Activated CD4-positive, CD25-positive, alpha-beta regulatory T cell treated with anti-CD3 and anti-CD28 coated beads, Interleukin-2, amount 50 U/mL, for 24 hours (primary cell): ENCODE data around the gene UVRAG.
"Not testable (repeated sequence)": the region's sequence is repeated elsewhere in the genome, so short reads cannot be mapped to it uniquely, and the experiment has no call there.

Experiments used
- ATAC-seq, 2 donors: fragments of 150-1000 bp; cut with Tn5 transposase; one replicate each; pipeline ENCODE4 v1.10.0; 2021; ENCODE audit warnings: mild to moderate bottlenecking in 1 of 2, moderate library complexity in 1 of 2

UVRAG gene

GRCh38 chr11:75925785-75926164 is 110.8 kb downstream of the UVRAG start:
- ATAC-seq, result no peak

DNA sequence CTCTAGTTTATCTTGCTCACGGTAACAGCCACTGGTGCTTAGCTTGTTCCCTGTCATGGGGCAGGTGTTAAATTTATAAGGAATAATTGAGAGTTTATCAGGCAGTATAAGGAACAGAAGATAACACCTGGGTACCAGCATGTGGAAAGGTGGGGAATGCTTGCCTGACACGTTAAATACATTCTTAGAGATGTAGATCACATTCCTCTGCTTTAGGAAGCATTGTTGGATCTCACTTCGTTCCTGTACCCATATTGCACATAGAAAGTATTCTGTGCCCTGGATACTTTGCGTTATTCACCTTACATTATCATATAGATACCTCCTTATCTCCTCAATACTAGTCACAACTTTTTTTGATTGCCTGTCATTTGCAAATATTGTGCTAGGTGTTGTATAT is 114.7 kb downstream of the UVRAG start:
- no peak for ATAC-seq

GRCh38 chr11:75930534-75930933 is 115.5 kb downstream of the UVRAG start:
- ATAC-seq, result no peak

GRCh38 chr11:75931124-75931523 is 116.1 kb downstream of the UVRAG start:
- no peak for ATAC-seq

DNA sequence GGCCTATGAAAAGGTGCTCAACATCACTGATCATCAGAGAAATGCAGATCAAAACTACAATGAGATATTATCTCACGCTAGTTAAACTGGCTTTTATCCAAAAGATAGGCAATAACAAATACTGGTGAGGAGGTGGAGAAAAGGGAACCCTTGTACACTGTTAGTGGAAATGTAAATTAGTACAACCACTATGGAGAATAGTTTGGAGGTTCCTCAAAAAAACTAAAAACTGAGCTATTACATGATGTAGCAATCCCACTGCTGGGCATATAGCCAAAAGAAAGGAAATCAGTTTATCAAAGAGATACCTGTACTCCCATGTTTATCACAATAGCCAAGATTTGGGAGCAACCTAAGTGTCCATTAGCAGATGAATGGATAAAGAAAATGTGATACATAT is 118.7 kb downstream of the UVRAG start:
- ATAC-seq, result not testable (repeated sequence)

GRCh38 chr11:75934851-75935250 is 119.8 kb downstream of the UVRAG start:
- no peak for ATAC-seq

DNA sequence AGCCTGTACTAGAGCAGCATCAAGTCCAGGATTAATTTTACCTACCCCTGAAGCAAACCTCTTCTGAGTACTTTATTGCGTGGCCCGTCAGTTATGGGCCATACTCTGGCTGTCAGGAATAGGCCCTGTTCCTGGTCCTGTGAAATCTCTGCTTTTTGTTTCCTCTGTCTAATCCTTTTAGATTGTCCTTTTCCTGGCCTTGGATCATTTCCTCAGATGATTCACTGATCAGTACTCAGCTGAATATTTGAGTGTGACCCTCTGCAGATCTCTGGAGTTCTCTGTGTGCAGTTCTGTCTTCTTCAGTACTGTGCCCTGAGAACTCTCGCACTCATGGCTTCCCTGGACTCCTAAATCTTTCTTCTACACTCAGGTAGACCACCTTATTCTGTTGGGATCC is 123.5 kb downstream of the UVRAG start:
- ATAC-seq, result no peak

GRCh38 chr11:75939516-75939915 is 124.5 kb downstream of the UVRAG start:
- ATAC-seq, result no peak

DNA sequence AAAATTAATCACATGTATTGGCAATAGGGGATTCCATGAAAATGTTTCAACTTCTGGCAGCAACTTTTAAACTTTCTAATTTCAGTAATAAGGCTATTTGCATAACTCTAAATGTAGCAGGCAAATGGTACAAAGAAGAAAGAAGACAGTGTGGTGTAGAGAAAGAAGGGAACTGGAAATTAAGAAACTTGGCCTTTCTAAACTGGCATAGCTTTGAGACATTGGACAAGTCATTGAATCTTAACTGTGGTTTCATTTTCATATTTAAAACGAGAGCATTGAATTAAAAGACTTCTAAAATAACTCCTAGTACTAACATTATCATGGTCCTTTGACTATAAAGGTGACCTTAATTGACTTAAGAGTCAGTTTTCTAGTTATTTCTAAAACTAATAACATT is 125.0 kb downstream of the UVRAG start:
- peak in 1 of 2 donors; percentile 24 for ATAC-seq

DNA sequence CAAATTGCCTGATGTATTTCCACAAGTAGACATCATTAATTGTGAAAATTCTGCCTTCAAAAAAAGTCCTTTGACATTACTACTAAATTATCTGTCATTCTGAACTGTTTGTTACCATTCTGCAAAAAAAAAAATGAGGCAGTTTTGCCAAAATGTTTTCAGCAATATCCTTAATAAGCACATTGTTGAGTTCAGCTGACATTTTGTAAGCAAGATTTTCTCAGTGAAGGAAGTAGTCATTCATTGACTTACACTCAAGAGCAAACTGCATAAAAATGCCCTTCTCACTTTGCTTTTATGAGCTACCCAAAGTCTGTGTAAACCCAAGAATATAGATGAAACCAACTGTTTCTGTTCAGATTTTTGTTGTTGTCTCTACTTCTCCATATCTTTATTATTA is 125.9 kb downstream of the UVRAG start:
- no peak for ATAC-seq

GRCh38 chr11:75944515-75944914 is 129.5 kb downstream of the UVRAG start:
- no peak for ATAC-seq

GRCh38 chr11:75945446-75945845 is 130.4 kb downstream of the UVRAG start:
- ATAC-seq, result no peak

GRCh38 chr11:75945947-75946346 is 130.9 kb downstream of the UVRAG start:
- no peak for ATAC-seq

- no peak for ATAC-seq
Measured at GRCh38 chr11:75946531-75947530, 131.8 kb downstream of the UVRAG start.

GRCh38 chr11:75949023-75949672 is 134.1 kb downstream of the UVRAG start:
- no peak for ATAC-seq

DNA sequence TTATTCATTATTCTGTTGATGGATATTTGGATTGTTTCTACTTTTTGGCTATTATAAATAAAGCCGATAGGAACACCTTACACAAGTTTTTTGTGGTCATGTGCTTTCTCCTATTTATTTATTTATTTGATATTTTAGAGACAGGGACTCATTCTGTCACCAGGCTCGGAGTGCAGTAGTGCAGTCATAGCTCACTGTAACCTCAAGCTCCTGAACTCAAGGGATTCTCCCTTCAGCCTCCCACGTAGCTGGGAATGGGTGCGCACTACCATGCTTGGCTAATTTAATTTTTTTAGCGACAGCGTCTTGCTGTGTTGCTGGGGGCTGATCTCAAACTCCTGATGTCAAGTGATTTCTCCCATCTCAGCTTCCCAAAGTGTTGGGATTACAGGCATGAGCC is 135.1 kb downstream of the UVRAG start:
- no peak for ATAC-seq

DNA sequence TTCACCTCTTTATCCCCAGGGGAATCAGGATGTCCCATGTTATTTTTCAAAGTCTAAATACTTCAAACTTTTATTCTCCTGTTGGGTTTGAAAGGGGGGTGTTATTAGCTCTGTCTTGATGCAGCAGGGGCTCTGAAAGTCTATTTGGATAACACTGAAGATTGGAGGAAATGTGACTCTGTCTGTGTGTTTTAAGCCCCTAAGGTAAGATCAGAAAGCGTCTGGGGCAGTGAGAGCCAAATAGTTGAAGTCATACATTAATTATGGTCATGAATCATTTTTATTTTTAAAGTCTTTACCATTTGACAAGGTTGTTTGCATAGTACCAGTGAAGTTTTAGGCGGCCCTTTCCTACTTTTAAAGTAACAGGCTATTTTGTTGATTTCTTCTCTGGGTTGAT is 139.0 kb downstream of the UVRAG start:
- no peak for ATAC-seq

GRCh38 chr11:75955443-75955842 is 140.4 kb downstream of the UVRAG start:
- ATAC-seq, result no peak

DNA sequence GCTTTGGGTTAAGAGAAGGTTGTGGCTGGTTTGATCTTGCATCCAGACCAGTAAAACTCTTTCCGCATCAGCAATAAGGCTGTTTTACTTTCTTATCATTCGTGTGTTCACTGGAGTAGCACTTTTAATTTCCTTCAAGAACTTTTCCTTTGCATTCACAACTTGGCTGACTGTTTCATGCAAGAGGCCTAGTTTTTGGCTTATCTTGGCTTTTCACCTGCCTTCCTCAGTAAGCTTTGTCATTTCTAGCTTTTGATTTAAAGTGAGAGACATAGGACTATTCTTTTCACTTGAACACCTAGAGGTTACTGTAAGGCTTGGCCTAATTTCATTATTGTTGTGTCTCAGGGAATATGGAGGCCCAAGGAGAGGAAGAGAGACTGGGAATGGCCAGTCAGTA is 144.5 kb downstream of the UVRAG start:
- ATAC-seq, result no peak

DNA sequence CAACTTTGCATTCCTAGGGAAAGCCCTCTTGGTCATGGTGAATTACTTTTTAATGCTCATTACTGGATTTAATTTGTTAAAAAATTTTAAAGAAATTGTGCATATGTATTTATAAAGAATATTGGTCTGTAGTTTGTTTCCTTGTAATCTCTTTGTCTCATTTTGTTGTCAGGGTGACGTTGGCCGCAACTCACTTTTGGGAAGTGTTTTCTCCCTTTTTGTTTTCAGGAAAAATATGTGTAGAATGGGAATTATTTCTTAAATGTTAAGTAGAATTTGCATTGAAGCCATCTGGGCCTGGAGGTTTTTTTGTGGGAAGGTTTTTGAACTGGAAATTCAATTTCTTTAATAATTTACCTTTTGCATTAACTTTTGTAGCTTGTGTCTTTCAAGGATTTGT is 149.1 kb downstream of the UVRAG start:
- no peak for ATAC-seq

GRCh38 chr11:75966537-75967287 is 151.7 kb downstream of the UVRAG start:
- ATAC-seq, result no peak

- no peak for ATAC-seq
Measured at GRCh38 chr11:75968021-75968625, 153.1 kb downstream of the UVRAG start.
